ENCODE data around the gene CCDC9B.

Gene CCDC9B

GRCh38 chr15:40289140-40289775, 51.5 kb downstream of the CCDC9B start:
- no peak for DNase-seq (ENCODE audit: low read depth)

DNA sequence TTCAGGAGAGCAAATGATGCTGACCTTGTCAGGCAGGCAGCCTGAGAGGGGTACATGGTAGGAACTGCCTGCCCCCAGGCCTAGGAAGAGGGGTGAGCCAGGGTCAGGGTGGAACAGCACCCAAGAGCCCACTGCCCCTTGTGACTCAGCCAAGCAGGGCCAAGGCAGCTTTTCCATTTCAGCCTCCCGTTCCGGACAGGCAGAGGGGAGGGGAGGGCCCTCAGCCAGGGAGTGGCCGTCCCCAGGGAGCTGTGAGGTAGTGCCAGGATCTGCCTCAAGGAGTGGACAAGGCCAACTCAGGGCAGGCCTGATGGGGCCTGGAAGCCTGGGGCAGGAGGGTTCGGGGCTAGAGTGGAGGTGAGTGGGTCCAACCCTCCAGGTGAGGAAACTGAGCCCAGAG, 52.8 kb downstream of the CCDC9B start:
- no peak for DNase-seq (ENCODE audit: low read depth)

GRCh38 chr15:40287505-40287904, 53.2 kb downstream of the CCDC9B start:
- DNase-seq (ENCODE audit: low read depth) = no peak

- DNase-seq (ENCODE audit: low read depth) = no peak
These were observed 53.9 kb downstream of the CCDC9B start for GRCh38 chr15:40286794-40287193.

DNA sequence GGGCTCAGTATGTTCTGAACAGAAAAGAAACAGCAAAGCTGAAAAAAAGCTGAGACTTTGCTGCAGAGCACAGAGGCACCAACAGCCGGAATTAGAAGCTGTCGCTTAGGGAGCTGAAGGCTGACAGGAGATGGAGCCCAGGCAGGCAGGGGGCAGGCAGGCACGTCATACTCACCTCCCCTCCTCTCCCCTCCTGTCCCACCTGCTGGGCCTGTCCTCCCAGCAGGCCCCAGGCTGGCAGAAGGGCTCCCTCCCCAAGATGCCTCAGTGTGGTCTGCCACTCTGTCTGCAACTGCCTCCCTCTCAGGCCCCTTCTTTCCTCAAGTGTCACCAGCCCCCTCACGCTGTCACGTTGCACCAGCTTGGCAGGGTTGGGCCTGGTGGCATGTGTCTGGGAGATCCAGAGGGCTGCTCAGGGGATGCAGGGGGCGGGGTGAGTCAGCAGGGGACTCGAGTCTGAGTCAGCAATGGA, 54.6 kb downstream of the CCDC9B start:
- no peak for DNase-seq (ENCODE audit: low read depth)

DNA sequence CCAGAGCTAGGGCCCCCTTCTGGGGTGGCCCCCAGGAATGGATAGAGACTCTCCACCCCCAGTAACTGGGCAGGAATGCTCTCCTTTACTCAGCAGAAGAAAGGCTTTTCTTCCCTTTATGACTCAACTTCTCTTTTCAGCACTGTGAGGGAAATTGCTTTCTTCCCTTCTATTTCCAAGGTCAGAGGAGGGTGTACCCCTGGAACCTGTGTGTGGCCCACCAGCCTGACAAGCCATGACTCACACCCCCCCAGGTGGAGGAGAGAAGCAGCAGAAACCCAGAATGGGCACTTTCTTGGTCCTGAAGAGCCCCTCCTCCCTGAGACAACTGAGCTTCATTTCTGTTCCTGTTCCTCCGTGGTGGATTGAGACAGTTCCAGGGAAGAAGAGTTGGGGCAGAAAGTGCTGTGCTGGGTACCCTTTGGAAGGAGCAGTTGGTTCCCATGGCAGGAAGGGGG, 55.2 kb downstream of the CCDC9B start:
- no peak for DNase-seq (ENCODE audit: low read depth)

DNA sequence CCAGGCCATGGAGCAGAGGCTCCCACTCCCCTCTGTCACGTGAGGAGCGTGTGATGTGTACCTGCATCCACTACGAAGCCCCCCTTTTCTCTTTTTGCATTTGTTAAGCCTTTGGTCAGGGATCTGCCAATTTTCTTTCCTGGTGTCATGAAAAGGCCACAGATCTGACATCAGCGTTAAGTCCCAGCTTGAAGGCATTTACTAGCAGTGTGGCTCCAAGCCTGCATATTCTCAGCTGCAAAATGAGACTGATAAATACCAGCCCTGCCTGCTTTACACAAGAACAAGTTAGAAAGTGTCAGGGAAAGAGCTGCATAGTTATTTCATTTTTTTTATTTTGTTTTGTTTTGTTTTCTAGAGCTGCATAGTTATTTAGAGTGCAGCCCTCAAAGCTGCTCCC, 55.6 kb downstream of the CCDC9B start:
- no peak for DNase-seq (ENCODE audit: low read depth)

DNA sequence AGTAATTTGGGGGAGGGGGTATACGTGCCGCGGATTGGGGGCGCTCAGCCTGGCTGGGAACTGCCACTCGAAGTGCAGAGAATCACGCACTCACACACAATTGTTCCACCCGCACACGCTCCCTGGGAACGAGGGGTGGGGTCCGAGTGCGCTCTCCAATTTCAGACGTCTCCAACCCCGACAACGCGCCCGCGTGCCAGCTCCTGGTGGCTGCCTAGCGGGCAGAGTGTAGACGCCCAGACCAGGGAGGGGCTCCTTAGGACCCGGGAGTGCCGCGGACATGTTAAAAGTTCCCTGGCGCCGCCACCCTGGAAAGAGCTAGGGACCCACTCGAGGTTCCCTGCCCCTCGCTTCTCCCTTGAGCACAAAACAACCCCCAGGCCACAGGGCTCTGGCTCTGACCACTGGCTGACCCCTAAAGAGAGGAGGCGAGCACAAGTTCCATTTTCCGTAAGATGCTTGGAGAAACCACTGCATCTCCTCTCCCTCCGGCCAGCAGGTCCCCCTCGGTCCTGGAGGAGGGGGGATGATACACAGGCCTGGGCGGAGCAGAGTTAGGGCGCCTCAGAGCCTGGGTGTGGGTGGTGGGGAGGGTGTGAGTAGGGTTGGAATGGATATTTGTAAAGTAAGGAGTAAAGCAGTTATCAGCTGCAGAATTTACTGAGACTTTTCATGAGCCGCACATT, 57.0 kb downstream of the CCDC9B start:
- DNase-seq (ENCODE audit: low read depth) = no peak

DNA sequence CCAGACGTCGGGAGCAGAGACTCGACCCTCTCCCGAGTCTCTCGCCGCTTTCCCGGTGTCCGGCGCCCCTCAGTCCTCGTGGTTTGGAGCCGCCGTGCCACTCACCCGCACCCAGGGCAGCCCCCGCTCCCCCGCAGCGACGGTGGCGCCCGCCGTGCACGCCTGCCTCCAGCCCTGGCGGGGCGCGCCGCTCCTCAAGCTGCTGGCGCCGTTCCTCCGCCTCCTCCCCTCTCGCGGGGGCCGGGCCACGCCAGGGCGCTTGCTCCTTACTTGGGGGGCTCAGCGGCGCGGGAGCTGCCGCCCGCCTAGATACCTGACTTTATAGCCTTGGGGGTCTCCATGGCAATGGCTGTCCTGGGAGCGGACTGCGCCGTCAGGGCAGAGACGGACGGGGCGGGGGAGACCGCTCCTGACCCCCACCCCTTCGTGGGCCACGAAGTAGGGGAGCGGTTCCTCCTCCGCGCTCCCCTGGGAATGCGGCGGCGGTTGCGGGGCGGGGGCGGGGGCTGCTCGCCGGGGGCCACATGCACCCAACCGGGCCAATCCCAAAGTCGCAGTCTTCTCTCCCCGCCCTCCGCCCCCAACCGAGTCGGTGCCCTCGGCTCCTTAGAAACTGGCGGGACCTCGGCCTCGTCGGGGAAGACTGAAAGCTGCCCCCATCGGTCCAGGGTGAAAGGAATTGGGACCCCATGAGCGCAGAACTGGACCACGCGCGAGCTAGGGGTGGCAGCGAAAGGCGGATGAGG, 57.7 kb downstream of the CCDC9B start, which contains the start of gene ANKRD63:
Gene ANKRD63 (minus strand): TSS at position 196 of the 746 bp plus-strand sequence. CDS start 478 bp downstream, outside the sequence.
- DNase-seq (ENCODE audit: low read depth) = no peak

- no peak for DNase-seq (ENCODE audit: low read depth)
These were observed 58.4 kb downstream of the CCDC9B start for GRCh38 chr15:40282147-40282868.

GRCh38 chr15:40281801-40282146, 59.0 kb downstream of the CCDC9B start:
- no peak for DNase-seq (ENCODE audit: low read depth)
